H54 (cell line): ENCODE data around the gene TUBAL3.

Source experiments
- DNase-seq: peaks from one replicate; pipeline ENCODE4 v3.0.0; 2011; ENCODE audit warnings: low spot score, mixed read lengths; ENCODE audit not compliant: insufficient read length
- FAIRE-seq: peaks from 3 replicates; lab custom pipeline; 2011; peaks lifted over from hg19 to GRCh38; lab: Jason Lieb, UNC
- POLR2A ChIP-seq: IDR thresholded peaks from 2 replicates; pipeline ENCODE4 v1.6.1; 2011; ENCODE audit warnings: low read depth, mild to moderate bottlenecking, low read length

Gene TUBAL3

GRCh38 chr10:5442065-5442989 lies 37.7 kb upstream of the TUBAL3 start:
- TF ChIP-seq POLR2A: no peak
- peak; percentile 65 for FAIRE-seq
- DNase-seq: no peak

GRCh38 chr10:5441106-5441505 lies 36.5 kb upstream of the TUBAL3 start:
- TF ChIP-seq POLR2A: no peak
- FAIRE-seq (no peak), DNase-seq (no peak)

- FAIRE-seq (no peak), DNase-seq (no peak)
- TF ChIP-seq POLR2A: no peak
These were observed 35.6 kb upstream of the TUBAL3 start for GRCh38 chr10:5440206-5440605.

GRCh38 chr10:5435328-5435727 lies 30.7 kb upstream of the TUBAL3 start:
- FAIRE-seq: no peak
- DNase-seq: no peak
- no peak for TF ChIP-seq POLR2A

GRCh38 chr10:5434017-5434753 lies 29.6 kb upstream of the TUBAL3 start:
- TF ChIP-seq POLR2A: no peak
- FAIRE-seq (peak; percentile 53), DNase-seq (no peak)

GRCh38 chr10:5433182-5433581 lies 28.6 kb upstream of the TUBAL3 start:
- TF ChIP-seq POLR2A: no peak
- DNase-seq (no peak), FAIRE-seq (no peak)

- FAIRE-seq: no peak
- TF ChIP-seq POLR2A: no peak
- DNase-seq: no peak
These were observed 23.5 kb upstream of the TUBAL3 start for GRCh38 chr10:5428133-5428532.

- DNase-seq (no peak), FAIRE-seq (no peak)
- TF ChIP-seq POLR2A: no peak
These were observed 20.1 kb upstream of the TUBAL3 start for GRCh38 chr10:5424751-5425150.

- TF ChIP-seq POLR2A: no peak
- no peak for FAIRE-seq
- DNase-seq: no peak
These were observed 19.1 kb upstream of the TUBAL3 start for GRCh38 chr10:5423771-5424170.

- DNase-seq: no peak
- FAIRE-seq: no peak
- no peak for TF ChIP-seq POLR2A
These were observed 15.0 kb upstream of the TUBAL3 start for GRCh38 chr10:5419466-5420094.

GRCh38 chr10:5418584-5418983 lies 14.0 kb upstream of the TUBAL3 start:
- TF ChIP-seq POLR2A: no peak
- FAIRE-seq (no peak), DNase-seq (no peak)

- DNase-seq (no peak), FAIRE-seq (no peak)
- TF ChIP-seq POLR2A: no peak
These were observed 12.4 kb upstream of the TUBAL3 start for GRCh38 chr10:5416981-5417380.

GRCh38 chr10:5413012-5413938 lies 8.6 kb upstream of the TUBAL3 start:
- peak; percentile 77 for FAIRE-seq
- DNase-seq: peak; percentile 23
- TF ChIP-seq POLR2A: no peak
